ENCODE results near the gene LITAF. TPM values are rescaled to one million over a fixed set of nuclear protein-coding genes. Genes with fewer than 3 reads are reported as not detected.

Gene LITAF
- polyA plus RNA-seq, 1 donor (not counting 4 experiments of a cell fraction or from before 2014, with no cell fraction given), result 85.4 TPM

DNA sequence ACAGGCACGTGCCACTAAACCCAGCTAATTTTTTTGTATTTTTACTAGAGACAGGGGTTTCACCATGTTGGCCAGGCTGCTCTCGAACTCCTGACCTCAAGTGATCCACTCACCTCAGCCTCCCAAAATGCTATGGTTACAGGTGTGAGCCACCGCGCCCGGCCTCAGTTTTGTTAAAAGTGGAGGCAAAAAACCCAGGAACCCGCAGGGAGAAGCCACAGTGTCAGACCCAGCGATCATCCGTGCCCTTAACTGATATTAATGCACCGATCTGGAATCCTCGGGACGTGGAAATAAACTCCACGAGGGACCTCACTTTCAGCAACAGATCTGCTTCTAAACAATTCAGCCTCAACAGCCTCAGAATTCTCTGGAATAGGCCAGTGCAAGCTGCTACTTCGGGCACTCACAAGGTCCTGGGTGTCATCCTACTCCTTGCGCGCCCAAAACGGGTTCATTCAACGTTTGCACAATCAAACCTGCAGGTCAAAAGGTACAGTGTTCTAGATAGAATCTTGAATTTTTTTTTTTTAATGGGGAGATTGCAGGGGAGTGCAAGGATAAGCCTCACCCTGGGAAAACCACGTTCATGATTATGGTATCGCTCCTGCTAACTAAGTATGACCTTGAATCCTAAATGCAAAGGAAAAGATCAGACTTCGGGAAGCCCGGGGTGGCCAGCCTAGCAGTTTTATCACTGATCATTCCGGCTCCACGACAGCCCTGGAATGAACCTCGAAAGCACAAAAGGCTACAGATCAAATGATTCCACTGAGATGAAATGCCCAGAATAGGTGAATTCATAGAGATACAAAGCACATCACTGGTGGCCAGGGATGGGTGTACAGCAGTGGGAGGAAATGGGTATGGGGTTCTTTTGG is 22.4 kb downstream of the LITAF start:
- dilution Hi-C loops (cut with MboI; ENCODE audit: extremely low pct_ligation_motif_present, low sequenced_read_pairs), result no loop called here
- no peaks in the 10 kb centered on the region for H3K27me3 ChIP-seq (ENCODE audit: control insufficient read depth, extremely low read depth, insufficient read depth, low read length)
- TF ChIP-seq EZH2 (IDR thresholded peaks at IDR 0.05; ENCODE audit: low read length), result no peak
- TF ChIP-seq, protein P1, sequence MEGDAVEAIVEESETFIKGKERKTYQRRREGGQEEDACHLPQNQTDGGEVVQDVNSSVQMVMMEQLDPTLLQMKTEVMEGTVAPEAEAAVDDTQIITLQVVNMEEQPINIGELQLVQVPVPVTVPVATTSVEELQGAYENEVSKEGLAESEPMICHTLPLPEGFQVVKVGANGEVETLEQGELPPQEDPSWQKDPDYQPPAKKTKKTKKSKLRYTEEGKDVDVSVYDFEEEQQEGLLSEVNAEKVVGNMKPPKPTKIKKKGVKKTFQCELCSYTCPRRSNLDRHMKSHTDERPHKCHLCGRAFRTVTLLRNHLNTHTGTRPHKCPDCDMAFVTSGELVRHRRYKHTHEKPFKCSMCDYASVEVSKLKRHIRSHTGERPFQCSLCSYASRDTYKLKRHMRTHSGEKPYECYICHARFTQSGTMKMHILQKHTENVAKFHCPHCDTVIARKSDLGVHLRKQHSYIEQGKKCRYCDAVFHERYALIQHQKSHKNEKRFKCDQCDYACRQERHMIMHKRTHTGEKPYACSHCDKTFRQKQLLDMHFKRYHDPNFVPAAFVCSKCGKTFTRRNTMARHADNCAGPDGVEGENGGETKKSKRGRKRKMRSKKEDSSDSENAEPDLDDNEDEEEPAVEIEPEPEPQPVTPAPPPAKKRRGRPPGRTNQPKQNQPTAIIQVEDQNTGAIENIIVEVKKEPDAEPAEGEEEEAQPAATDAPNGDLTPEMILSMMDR (optimal IDR thresholded peaks at IDR 0.05 in 1 of 3, IDR thresholded peaks at IDR 0.05 in 1 of 3, conservative IDR thresholded peaks at IDR 0.05 in 1 of 3; ENCODE audit: extremely low read depth in 1 of 3, insufficient read depth in 2 of 3, low read length in 3 of 3), result no peak
- H3K79me2 ChIP-seq (ENCODE audit: control insufficient read depth, insufficient read depth, low read length), result peaks cover 80% of the 10 kb centered on the region
- no peaks in the 10 kb centered on the region for H3K9me1 ChIP-seq (ENCODE audit: control insufficient read depth, extremely low read depth, insufficient read depth, low read length)
- no peak for FAIRE-seq
- no peaks in the 10 kb centered on the region for H3K9me3 ChIP-seq (ENCODE audit: control insufficient read depth, low read depth, low read length)
- no peak overlapping the region for H3K27ac ChIP-seq (ENCODE audit: control insufficient read depth, insufficient read depth, low read length)
- H3K4me3 ChIP-seq (ENCODE audit: control insufficient read depth in 2 of 3, extremely low read depth in 1 of 3, insufficient read depth in 2 of 3, low read depth in 1 of 3, low read length in 3 of 3), result no peak overlapping the region
- peaks cover 3% of the 10 kb centered on the region for H4K20me1 ChIP-seq (ENCODE audit: control insufficient read depth, extremely low read depth, insufficient read depth, low read length)
- H2AFZ ChIP-seq (ENCODE audit: control insufficient read depth, low read length), result no peak overlapping the region
- no peak overlapping the region for H3K9ac ChIP-seq (ENCODE audit: control insufficient read depth, extremely low read depth, insufficient read depth, low read length)
- H3K4me1 ChIP-seq (ENCODE audit: control insufficient read depth, extremely low read depth, insufficient read depth, low read length), result peaks cover 26% of the 10 kb centered on the region
- peaks cover 4 to 6% of the 10 kb centered on the region in 2 experiments for H3K36me3 ChIP-seq (ENCODE audit: control insufficient read depth in 2 of 2, extremely low read depth in 1 of 2, insufficient read depth in 2 of 2, low read length in 2 of 2)
- no peak overlapping the region for H3K4me2 ChIP-seq (ENCODE audit: control insufficient read depth, extremely low read depth, insufficient read depth, low read depth, low read length)
- no peak for DNase-seq (ENCODE audit: low read depth, low spot score)

DNA sequence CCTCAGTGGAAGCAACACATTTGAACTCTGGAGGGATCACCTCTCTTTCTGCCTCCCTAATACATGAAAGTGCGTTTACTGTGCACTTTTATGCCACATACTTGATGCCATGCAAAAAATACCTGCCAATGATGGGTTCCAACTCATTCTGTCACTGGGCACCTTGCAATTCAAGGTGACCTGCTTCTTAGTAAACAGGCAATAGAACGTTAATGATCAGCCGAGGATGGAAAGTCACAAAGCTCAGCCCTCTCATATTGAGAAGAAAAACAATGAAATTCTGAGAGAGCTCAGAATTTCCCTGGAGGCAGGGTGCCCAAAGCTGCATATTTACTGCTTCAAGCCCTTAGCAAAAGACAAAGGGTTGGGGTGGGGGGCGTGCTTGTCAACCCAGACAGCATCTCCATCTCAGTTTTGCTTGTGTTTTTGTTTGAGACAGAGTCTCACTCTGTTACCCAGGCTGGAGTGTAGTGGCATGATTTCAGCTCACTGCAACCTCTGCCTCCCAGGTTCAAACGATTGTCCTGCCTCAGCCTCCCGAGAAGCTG is 23.2 kb downstream of the LITAF start:
- DNase-seq (ENCODE audit: low read depth, low spot score) (no peak), FAIRE-seq (no peak)
- H4K20me1 ChIP-seq (ENCODE audit: control insufficient read depth, extremely low read depth, insufficient read depth, low read length), result no peaks in the 10 kb centered on the region
- no peak overlapping the region for H3K4me2 ChIP-seq (ENCODE audit: control insufficient read depth, extremely low read depth, insufficient read depth, low read depth, low read length)
- no peak for TF ChIP-seq EZH2 (IDR thresholded peaks at IDR 0.05; ENCODE audit: low read length)
- H3K79me2 ChIP-seq (ENCODE audit: control insufficient read depth, insufficient read depth, low read length), result peaks cover 80% of the 10 kb centered on the region
- H3K27ac ChIP-seq (ENCODE audit: control insufficient read depth, insufficient read depth, low read length), result no peak overlapping the region
- peaks cover 26% of the 10 kb centered on the region for H3K4me1 ChIP-seq (ENCODE audit: control insufficient read depth, extremely low read depth, insufficient read depth, low read length)
- H3K4me3 ChIP-seq (ENCODE audit: control insufficient read depth in 2 of 3, extremely low read depth in 1 of 3, insufficient read depth in 2 of 3, low read depth in 1 of 3, low read length in 3 of 3), result no peak overlapping the region
- H3K9me3 ChIP-seq (ENCODE audit: control insufficient read depth, low read depth, low read length), result no peaks in the 10 kb centered on the region
- peaks cover 5 to 6% of the 10 kb centered on the region in 2 experiments for H3K36me3 ChIP-seq (ENCODE audit: control insufficient read depth in 2 of 2, extremely low read depth in 1 of 2, insufficient read depth in 2 of 2, low read length in 2 of 2)
- H3K9me1 ChIP-seq (ENCODE audit: control insufficient read depth, extremely low read depth, insufficient read depth, low read length), result no peaks in the 10 kb centered on the region
- no peak overlapping the region for H2AFZ ChIP-seq (ENCODE audit: control insufficient read depth, low read length)
- dilution Hi-C loops (cut with MboI; ENCODE audit: extremely low pct_ligation_motif_present, low sequenced_read_pairs), result no loop called here
- no peaks in the 10 kb centered on the region for H3K27me3 ChIP-seq (ENCODE audit: control insufficient read depth, extremely low read depth, insufficient read depth, low read length)
- H3K9ac ChIP-seq (ENCODE audit: control insufficient read depth, extremely low read depth, insufficient read depth, low read length), result no peak overlapping the region

All from keratinocyte (primary cell).